Pons (tissue), 1 donor: ENCODE measurements around the gene MIA3.
"Not testable (repeated sequence)": the region's sequence is repeated elsewhere in the genome, so short reads cannot be mapped to it uniquely, and the experiment has no call there.

Experiments used
- DNase-seq: peaks from one replicate; pipeline ENCODE4 v3.0.0-alpha.2; 2016; ENCODE audit warnings: low spot score

Gene MIA3, protein sequence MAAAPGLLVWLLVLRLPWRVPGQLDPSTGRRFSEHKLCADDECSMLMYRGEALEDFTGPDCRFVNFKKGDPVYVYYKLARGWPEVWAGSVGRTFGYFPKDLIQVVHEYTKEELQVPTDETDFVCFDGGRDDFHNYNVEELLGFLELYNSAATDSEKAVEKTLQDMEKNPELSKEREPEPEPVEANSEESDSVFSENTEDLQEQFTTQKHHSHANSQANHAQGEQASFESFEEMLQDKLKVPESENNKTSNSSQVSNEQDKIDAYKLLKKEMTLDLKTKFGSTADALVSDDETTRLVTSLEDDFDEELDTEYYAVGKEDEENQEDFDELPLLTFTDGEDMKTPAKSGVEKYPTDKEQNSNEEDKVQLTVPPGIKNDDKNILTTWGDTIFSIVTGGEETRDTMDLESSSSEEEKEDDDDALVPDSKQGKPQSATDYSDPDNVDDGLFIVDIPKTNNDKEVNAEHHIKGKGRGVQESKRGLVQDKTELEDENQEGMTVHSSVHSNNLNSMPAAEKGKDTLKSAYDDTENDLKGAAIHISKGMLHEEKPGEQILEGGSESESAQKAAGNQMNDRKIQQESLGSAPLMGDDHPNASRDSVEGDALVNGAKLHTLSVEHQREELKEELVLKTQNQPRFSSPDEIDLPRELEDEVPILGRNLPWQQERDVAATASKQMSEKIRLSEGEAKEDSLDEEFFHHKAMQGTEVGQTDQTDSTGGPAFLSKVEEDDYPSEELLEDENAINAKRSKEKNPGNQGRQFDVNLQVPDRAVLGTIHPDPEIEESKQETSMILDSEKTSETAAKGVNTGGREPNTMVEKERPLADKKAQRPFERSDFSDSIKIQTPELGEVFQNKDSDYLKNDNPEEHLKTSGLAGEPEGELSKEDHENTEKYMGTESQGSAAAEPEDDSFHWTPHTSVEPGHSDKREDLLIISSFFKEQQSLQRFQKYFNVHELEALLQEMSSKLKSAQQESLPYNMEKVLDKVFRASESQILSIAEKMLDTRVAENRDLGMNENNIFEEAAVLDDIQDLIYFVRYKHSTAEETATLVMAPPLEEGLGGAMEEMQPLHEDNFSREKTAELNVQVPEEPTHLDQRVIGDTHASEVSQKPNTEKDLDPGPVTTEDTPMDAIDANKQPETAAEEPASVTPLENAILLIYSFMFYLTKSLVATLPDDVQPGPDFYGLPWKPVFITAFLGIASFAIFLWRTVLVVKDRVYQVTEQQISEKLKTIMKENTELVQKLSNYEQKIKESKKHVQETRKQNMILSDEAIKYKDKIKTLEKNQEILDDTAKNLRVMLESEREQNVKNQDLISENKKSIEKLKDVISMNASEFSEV (N-terminal part only)

DNA sequence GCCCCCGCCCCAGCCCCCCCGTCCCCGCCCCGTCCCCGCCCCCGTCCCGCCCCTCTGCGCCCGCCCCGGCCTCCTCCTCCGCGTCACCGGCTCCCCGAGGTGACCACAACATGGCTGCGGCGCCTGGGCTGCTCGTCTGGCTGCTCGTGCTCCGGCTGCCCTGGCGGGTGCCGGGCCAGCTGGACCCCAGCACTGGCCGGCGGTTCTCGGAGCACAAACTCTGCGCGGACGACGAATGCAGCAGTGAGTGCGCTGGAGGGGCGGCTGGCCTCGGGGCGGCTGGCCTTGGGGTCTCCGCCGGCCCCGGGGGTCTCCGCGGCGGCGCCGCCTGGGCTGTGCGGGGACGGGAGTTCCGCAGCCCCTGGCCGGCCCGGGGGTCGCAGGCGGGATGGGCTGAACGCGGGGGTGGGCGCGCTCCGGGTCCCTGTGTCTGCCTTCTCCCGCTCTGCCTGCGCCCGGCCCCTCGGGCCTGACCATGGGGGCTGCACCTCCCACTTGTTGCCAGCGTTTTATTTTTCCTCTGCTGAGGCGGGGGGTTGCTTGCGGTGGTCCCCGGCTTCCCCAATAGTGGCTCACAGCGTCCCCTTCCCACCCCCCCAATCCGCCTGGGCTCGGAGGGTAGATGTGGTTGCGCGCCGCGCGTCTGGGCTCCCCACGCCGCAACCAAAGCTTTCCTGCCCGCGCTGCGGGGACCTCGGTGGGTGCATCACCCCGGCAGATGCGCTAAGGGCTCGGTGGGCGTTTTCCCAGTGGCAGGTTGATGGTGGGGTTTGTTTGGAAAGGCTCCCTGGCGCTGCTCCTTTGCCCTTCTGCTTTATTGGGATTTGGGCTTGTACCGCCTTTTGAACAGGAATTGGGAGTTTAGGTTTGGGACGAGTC is at the start of gene MIA3:
Gene MIA3 (plus strand): TSS at position 97 of the 879 bp plus-strand sequence. CDS start 14 bp downstream, at position 111.
- peak; percentile 59 for DNase-seq

DNA sequence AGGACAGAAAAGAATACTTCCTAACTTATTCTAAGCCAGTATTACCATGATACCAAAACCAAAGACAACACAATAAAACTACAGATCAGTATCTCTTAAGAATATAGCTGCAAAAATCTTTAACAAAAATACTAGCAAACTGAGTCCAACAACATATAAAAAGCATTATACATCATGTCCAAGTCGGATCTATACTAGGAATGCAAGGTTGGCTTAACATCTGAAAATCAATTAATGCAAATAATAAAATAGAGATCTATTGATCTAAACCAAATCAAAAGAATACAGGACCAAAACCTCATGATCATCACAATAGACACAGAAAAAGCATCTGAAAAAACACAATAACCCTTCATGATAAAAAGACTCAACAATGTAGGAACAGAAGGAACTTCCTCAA is 47.1 kb upstream of the MIA3 start:
- no peak for DNase-seq

DNA sequence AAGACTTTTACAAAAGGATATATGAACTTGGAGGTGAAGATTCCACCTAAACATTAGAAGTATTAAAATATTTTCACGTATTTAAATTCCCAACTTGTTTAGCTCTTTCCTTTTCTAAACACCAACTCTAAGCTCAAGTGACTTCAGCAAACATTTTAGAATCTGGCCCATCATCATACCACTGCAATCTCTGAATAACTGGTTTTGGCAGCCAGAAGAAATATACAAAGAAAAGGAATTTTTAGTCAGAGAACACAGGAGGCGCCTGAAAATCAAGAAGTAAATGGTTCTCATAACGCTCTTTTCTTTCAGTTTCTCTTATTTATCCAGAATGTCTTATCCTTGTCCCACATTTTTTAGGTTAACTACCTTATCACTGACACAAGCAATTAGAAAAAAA is 38.6 kb upstream of the MIA3 start:
- DNase-seq: no peak

DNA sequence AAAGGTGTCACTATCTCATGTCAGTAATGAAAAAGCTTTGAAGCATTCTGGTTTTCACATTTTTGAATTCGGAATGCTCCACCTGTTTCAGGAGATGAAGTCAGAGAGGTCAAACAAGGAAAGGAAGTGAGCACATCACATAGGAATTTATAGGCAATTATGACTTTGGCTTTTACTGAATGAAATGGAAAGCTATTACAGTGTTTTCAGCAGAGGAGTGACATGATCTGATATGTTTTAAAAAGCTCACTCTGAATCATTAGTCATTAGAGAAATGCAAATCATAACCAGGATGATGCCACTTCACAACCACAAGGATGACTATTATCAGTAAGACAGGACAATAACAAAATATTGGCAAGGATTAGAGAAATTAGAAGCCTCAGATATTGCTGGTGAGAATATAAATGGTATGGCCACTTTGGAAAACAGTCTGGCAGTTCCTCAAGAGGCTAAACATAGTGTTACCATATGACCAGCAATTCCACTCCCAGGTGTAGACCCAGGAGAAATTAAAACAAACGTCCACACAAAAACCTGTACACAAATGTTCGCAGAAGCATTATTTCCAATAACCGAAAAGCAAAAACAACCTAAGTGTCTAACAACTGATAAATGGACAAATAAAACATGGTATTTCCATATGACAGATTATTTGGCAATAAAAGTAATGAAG is 35.7 kb upstream of the MIA3 start:
- no peak for DNase-seq

DNA sequence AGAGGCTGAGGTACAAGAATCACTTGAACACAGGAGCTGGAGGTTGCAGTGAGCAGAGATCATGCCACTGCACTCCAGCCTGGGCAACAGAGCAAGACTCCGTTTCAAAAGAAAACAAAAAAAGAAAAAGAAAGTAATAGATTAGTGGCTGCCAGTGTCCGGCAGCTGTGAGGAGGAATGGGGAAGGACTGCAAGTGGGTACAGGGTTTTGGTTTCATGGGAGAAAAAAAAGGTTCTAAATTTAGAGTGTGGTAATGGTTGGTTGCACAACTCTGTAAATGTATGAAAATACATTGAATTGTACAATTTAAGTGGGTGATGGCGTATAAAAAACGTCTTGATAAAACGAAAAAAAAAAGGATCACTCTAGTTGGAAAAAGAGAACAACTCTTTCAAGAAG is 34.8 kb upstream of the MIA3 start:
- DNase-seq: peak; percentile 27

DNA sequence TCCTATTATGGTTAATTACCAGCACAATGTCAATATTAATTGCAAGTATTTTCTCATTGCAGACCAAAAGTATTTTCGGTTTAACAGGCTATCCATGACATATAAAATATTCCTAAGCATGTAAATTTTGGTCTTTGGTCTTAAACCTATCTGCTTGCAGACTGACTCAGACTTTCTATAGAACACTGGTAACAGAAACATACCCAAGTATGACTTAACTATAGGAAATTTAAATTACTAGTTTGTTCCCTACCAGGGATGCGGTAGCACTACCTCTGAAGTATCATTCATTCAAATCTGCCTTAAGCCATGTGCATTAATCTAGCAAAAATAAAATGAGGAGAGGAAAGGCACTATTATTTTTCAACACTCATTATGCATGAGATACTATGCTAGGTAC is 31.1 kb upstream of the MIA3 start:
- DNase-seq: no peak

DNA sequence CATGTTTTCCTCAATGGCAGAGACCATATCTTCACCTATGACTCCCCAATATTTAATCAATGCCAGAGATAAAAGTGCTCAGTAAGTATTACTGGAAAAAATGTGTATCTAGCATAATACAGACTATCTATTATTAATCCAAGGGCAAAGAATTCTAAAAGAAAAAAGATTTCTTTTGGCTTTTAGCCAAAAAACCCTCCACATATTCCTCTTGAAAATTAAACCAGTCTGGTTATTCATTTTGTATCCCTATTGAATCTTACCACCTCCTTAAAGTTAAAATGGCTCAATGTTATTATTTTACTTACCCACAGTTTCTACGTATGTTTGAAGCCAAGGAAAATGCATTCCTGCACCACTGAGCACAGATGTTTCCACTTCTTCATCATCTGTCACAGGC is 29.8 kb upstream of the MIA3 start:
- no peak for DNase-seq

DNA sequence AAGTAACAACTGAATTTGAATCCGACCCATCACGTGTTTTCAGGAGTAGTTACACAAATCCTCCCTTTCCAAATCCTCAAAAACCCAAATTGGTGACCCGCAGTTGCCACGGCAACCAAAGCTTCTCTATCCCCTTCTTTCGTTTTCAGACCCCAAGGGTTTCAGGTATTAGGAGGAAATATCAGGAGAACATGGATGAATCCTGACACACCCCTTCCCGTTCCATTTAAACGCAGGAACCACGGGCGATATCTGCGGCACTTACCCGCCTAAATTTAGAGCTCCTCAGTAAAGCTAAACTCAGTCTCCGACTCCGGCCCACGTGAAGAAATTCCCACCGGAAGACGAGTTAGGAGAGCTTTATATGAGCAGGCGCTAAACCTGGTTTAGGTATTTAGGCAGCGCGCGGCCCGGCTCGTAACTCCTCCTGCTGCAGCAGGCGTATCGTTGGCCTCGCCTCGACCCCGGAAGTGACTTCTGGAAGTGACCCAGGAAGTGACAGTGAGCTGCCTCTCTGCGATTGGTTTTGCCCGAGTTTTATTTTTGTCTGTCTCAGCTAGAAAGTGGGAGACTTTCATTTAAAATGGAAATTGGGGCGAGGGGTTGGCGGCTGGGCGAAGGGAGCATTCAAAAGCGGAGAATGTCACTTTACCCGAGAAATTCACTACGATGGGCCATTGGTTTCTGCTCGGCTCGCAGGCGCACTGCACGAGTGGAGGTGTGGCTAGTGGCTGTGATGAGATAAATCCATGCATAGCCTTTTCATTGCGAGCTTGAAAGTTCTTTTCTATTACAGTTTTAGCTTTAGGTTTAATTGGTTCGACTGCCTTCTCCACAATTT is 28.2 kb upstream of the MIA3 start, which contains the start of gene TAF1A:
Gene TAF1A (minus strand): TSS at position 472 of the 841 bp plus-strand sequence.
- peak; percentile 89 for DNase-seq

DNA sequence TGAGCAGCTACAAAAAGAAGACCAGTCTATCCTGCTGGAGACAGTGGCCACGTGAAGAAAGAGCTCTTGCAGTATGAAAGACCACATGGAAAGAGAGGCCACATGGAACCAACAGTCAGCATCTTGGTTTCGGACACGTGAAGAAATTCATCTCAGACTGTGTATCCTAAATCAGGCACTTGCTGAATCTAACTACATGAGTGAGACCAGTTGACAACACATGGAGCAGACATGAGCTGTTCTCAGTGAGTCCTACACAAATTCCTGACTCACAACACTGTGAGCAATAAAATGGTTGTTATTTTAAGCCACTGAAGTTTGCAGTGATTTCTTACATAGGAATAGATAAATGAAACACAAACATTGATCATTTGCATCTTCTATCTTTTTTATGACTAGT is 25.7 kb upstream of the MIA3 start:
- DNase-seq: no peak

DNA sequence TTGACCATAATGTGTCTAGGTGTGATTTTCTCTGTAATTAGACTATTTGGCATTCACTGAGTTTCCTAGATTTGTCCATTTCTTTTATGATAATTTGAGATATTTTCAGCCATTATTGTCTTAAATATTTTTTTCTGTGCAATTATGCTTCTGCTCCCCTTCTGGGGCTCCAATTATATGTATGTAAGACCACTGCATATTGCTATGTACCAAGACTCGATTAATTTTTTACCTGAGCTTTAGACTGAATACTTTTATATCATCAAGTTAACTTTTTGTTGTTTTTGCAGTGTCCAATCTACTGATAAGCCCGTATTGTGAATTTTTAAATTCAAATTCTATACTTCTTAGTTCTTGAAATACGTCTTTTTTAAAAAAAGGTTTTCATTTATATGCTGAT is 23.1 kb upstream of the MIA3 start:
- DNase-seq: no peak

DNA sequence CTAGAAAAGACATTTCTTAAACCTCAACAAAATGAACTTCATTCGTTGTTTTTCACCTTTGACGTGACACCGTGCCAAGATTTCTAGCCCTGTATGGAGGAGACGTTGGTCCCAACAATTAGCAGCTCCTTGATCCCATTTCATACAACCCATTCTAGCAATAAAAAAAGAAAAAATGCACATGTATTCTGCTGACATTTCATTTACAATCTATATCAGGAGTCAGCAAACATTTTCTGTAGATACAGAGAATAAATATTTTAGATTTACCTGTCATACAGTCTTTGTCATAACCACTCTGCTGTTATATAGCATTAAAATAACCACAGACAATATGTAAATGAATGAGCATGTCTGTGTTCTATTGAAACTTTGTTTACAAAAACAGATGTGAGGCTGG is 21.2 kb upstream of the MIA3 start:
- DNase-seq: no peak

DNA sequence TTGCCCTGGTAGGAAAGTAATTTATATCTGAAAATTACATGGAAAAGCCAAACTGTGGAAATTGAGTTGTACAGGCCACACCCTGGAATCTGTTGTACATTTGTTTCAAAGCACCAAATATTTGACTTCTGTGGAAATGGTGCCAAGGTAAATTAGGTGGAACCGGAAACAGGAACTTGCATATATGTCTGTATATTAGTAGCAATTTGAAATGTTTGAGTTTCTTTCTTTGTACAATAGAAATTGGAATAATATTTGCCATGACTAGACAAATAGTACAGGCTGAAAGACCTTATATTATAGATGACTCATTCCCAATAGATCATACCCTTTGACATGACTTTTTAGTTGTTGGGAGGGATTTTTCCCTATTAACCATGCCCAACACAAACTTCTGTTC is 17.6 kb upstream of the MIA3 start:
- DNase-seq: no peak

DNA sequence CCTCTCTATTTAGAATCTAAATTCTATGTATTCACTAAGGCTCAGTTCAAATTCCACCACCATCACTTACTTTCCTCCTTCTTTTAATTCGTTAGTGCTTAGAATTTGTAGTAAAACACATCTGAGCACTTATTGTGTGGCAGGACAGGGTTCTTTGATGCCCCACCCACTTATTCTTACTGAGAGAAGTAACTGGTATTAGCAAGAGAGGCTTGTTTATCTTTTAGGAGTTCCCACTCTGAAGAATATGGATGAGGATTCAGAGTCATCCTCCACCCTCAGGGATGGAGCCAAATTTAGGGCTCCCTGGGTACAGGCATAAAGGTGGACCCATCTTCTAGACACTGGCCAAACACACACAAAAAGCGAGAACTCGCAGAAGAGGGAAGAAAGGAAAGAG is 16.6 kb upstream of the MIA3 start:
- DNase-seq: no peak

DNA sequence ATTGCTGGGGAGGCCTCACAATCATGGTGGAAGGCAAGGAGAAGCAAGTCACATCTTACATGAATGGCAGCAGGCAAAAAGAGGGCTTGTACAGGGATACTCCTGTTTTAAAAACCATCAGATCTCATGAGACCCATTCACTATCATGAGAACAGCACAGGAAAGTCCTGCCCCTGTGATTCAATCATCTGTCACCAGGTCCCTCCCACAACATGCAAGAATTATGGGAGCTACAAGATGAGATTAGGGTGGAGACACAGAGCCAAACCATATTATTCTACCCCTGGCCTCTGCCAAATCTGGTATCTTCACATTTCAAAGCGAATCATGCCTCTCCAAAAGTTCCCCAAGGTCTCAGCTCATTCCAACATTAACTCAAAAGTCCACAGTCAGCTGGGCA is 11.1 kb upstream of the MIA3 start:
- DNase-seq: no peak

DNA sequence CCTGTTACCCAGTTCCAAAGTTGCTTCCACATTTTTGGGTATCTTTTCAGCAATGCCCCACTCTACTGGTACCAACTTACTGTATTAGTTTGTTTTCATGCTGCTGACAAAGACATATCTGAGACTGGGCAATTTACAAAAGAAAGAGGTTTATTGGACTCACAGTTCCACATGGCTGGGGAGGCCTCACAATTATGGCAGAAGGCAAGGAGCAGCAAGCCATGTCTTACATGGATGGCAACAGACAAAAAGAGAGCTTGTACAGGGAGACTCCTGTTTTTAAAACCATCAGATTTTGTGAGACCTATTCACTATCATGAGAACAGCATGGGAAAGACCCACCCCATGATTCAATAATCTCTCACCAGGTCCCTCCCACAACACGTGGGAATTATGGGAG is 8.8 kb upstream of the MIA3 start:
- DNase-seq: not testable (repeated sequence)

DNA sequence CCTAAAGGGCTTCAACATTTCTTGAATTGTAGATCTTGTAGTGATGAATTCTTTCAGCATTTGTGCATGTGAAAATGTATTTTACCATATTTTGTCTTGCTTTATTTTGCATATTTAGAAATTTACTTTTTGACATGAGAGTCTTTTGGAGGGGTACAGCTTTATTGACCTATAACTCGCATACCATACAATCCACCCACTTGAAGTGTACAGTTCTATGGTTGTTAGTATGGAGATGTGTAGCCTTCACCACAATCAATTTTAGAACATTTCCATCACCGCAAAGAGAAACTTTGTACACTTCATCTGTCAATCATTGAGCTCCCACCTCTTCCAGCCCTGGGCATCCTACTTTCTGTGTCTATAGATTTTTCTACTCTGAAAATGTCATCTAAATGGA is 7.2 kb upstream of the MIA3 start:
- DNase-seq: no peak

DNA sequence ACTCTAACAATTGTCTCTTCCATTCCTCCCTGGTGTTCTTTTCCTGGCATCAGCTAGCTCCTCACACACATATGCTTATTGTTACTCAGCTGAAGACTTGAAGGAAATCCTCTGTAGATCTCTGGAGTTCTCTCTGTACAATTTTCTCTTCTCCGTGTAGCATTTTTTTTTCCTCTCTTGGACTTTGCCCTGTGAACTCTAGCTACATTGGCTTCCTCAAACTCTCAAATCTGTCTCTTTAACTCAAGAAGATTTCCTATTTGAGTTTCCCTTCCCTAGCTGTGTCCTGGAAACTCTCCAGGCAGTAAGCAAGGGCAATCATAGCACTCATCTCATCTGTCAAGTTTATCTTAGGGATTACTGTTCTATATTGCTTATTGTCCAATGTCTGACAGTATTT is 4.3 kb upstream of the MIA3 start:
- DNase-seq: no peak

DNA sequence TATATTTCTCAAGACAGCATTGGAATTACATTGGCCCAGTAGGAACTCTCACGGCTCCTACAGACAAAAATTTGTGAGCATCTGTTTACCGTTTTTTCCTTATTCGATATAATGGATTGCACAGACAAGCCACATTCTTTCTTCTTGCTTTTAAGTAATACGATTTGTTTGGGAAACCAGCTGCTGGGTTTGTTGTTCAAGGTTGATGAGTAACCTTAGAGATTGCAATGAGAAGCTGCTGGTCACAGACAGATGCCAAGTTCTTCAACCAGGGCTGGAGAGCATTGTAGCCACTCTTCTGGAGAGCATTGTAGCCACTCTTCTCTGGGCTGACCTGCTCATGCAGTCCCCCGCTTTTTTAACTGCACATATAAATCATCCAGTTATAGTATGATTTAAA is 1.4 kb upstream of the MIA3 start:
- DNase-seq: peak; percentile 13

DNA sequence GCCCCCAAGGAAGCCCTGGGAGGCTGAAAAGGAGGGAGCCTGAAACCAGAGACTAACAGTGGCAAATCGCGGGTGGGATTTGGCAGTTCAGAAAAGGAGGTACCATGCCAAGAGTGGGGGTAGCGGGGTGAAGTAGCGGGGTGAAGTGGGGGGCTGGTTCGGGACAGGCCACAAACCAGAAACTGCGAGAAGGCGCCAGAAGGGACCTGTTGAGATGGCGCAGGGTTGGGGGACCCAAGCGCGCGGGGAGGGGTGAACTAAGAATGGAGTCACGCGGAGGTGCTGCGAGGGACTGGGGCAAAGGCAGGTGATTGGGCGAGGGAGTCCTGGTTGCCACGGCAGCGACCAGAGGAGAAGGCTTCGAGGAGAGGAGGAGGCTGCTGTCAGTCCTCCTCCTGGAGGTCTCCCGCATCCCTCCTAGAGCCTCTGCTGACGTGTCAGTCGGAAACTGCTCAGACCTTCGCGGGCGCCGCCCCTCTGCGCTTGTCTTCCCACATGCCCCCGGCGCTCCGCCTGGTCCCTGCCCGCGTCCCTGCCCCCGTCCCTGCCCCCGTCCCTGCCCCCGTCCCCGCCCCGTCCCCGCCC is 438 bp upstream of the MIA3 start:
- DNase-seq: peak; percentile 88
